Islet of Langerhans (tissue), 1 donor: ENCODE results near the gene DNAJB6.

Source experiments
- FAIRE-seq: peaks from one replicate; lab custom pipeline; 2011; peaks lifted over from hg19 to GRCh38; lab: Jason Lieb, UNC

Gene DNAJB6

GRCh38 chr7:157410831-157411556 lies 74.2 kb downstream of the DNAJB6 start:
- FAIRE-seq = no peak

- no peak for FAIRE-seq
Observed at GRCh38 chr7:157411580-157411979, 74.8 kb downstream of the DNAJB6 start.

- no peak for FAIRE-seq
Observed at GRCh38 chr7:157412021-157412443, 75.2 kb downstream of the DNAJB6 start.

GRCh38 chr7:157412491-157413180 lies 75.8 kb downstream of the DNAJB6 start:
- FAIRE-seq = no peak

- no peak for FAIRE-seq
Observed at GRCh38 chr7:157413881-157414701, 77.3 kb downstream of the DNAJB6 start.

GRCh38 chr7:157414702-157415096 lies 77.9 kb downstream of the DNAJB6 start:
- no peak for FAIRE-seq

GRCh38 chr7:157415486-157415885 lies 78.7 kb downstream of the DNAJB6 start:
- no peak for FAIRE-seq

GRCh38 chr7:157416011-157416410 lies 79.2 kb downstream of the DNAJB6 start:
- FAIRE-seq = no peak

GRCh38 chr7:157418204-157419034 lies 81.6 kb downstream of the DNAJB6 start:
- no peak for FAIRE-seq

- no peak for FAIRE-seq
Observed at GRCh38 chr7:157419035-157419293, 82.2 kb downstream of the DNAJB6 start.

GRCh38 chr7:157422279-157422678 lies 85.5 kb downstream of the DNAJB6 start:
- FAIRE-seq = no peak

- FAIRE-seq = no peak
Observed at GRCh38 chr7:157423348-157423747, 86.5 kb downstream of the DNAJB6 start.

- no peak for FAIRE-seq
Observed at GRCh38 chr7:157423886-157424565, 87.2 kb downstream of the DNAJB6 start.

- no peak for FAIRE-seq
Observed at GRCh38 chr7:157425137-157425731, 88.4 kb downstream of the DNAJB6 start.

GRCh38 chr7:157425761-157426160 lies 89.0 kb downstream of the DNAJB6 start:
- no peak for FAIRE-seq

- no peak for FAIRE-seq
Observed at GRCh38 chr7:157426463-157427301, 89.9 kb downstream of the DNAJB6 start.

- FAIRE-seq = no peak
Observed at GRCh38 chr7:157427811-157428553, 91.2 kb downstream of the DNAJB6 start.

- FAIRE-seq = no peak
Observed at GRCh38 chr7:157428554-157428945, 91.7 kb downstream of the DNAJB6 start.

GRCh38 chr7:157429001-157429679 lies 92.3 kb downstream of the DNAJB6 start:
- FAIRE-seq = no peak
